IPS-18c (cell line): Measurements from ENCODE around the gene CLMN.
"Not testable (repeated sequence)": the region's sequence is repeated elsewhere in the genome, so short reads cannot be mapped to it uniquely, and the experiment has no call there.

Source experiments
- H3K4me3 ChIP-seq: 2 replicates; pipeline ENCODE4 v1.7.0; 2013; ENCODE audit warnings: low read depth, mild to moderate bottlenecking, low read length, moderate library complexity; ENCODE audit not compliant: insufficient read depth
- H3K9me3 ChIP-seq: one replicate; pipeline ENCODE4 v1.6.1; 2013; ENCODE audit warnings: mild to moderate bottlenecking, low read length, moderate library complexity; ENCODE audit not compliant: control insufficient read depth, insufficient read depth

Gene CLMN

GRCh38 chr14:95283802-95284201, 35.9 kb downstream of the CLMN start:
- H3K4me3 ChIP-seq, H3K9me3 ChIP-seq: not testable (repeated sequence)

GRCh38 chr14:95282986-95283380, 36.7 kb downstream of the CLMN start:
- not testable (repeated sequence) for H3K9me3 ChIP-seq, H3K4me3 ChIP-seq

GRCh38 chr14:95282354-95282985, 37.2 kb downstream of the CLMN start:
- Histone ChIP-seq H3K4me3 (no peak overlapping the region), H3K9me3 (no peaks in the 10 kb centered on the region)

GRCh38 chr14:95281560-95282176, 38.0 kb downstream of the CLMN start:
- Histone ChIP-seq H3K9me3 (no peaks in the 10 kb centered on the region), H3K4me3 (no peak overlapping the region)

- H3K9me3 ChIP-seq = no peaks in the 10 kb centered on the region
- no peak overlapping the region for H3K4me3 ChIP-seq
These were observed 44.2 kb downstream of the CLMN start for GRCh38 chr14:95275494-95275893.

GRCh38 chr14:95274874-95275273, 44.8 kb downstream of the CLMN start:
- Histone ChIP-seq H3K9me3 (no peaks in the 10 kb centered on the region), H3K4me3 (no peak overlapping the region)

GRCh38 chr14:95274279-95274678, 45.4 kb downstream of the CLMN start:
- Histone ChIP-seq H3K9me3 (no peaks in the 10 kb centered on the region), H3K4me3 (no peak overlapping the region)

GRCh38 chr14:95273001-95273978, 46.4 kb downstream of the CLMN start:
- Histone ChIP-seq H3K4me3 (no peak overlapping the region), H3K9me3 (no peaks in the 10 kb centered on the region)

- Histone ChIP-seq H3K9me3 (no peaks in the 10 kb centered on the region), H3K4me3 (no peak overlapping the region)
These were observed 47.7 kb downstream of the CLMN start for GRCh38 chr14:95272057-95272456.

- H3K4me3 ChIP-seq = no peak overlapping the region
- no peaks in the 10 kb centered on the region for H3K9me3 ChIP-seq
These were observed 49.5 kb downstream of the CLMN start for GRCh38 chr14:95270203-95270602.

GRCh38 chr14:95269493-95269892, 50.2 kb downstream of the CLMN start:
- no peaks in the 10 kb centered on the region for H3K9me3 ChIP-seq
- H3K4me3 ChIP-seq = no peak overlapping the region

GRCh38 chr14:95268350-95268749, 51.4 kb downstream of the CLMN start:
- Histone ChIP-seq H3K9me3 (no peaks in the 10 kb centered on the region), H3K4me3 (no peak overlapping the region)

- Histone ChIP-seq H3K9me3 (no peaks in the 10 kb centered on the region), H3K4me3 (no peak overlapping the region)
These were observed 52.4 kb downstream of the CLMN start for GRCh38 chr14:95267306-95267705.

GRCh38 chr14:95265106-95266094, 54.3 kb downstream of the CLMN start:
- no peak overlapping the region for H3K4me3 ChIP-seq
- H3K9me3 ChIP-seq = no peaks in the 10 kb centered on the region

- no peak overlapping the region for H3K4me3 ChIP-seq
- no peaks in the 10 kb centered on the region for H3K9me3 ChIP-seq
These were observed 55.3 kb downstream of the CLMN start for GRCh38 chr14:95264271-95264973.

- no peaks in the 10 kb centered on the region for H3K9me3 ChIP-seq
- H3K4me3 ChIP-seq = no peak overlapping the region
These were observed 56.0 kb downstream of the CLMN start for GRCh38 chr14:95263527-95264231.
